Measurements from ENCODE around the gene TST. TPM values are rescaled to one million over a fixed set of nuclear protein-coding genes. Genes with fewer than 3 reads are reported as not detected.

TST gene
- total and polyA plus RNA-seq, 2 donors (not counting 1 experiment from before 2014, with no cell fraction given), result 1.4 to 5.9 TPM

DNA sequence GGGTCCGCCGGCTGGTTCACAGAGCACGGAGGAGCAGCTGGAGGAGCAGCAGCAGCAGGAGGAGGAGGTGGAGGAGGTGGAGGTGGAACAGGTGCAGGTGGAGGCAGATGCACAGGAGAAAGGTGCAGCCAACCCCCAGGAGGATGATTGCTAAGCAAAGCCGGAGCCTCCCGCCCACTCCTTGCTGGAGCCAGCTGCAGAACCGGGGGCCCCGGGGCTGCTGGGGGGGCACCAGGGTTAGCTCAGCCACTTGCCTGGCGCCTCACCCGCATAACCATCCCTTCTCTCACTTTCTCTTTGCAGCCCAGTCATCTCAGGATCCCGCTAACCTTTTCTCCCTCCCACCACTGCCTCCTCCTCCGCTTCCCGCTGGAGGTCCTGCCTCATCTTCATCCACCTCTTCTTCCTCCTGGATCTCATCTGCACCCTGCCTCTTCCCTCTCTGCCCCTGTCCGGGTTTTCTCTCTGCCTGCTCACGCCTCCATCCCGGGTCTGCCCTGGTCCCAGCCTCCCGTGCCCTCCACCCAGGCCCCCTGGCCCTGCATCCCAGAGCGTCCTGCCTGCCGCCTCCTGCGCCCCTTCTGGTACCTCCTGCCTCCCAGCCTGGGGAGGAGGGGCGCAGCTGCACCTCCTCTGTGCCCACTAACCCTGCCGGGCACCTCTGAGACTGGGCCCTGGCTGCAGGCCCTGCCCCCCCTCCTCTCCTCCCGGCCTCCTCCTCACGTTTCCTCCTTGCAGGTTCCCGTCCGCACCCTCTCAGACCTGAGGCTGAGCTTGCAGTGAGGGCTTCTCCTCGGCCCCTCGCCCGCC is 41.8 kb upstream of the TST start:
- CTCF ChIA-PET, result no interaction called here
- POLR2A ChIA-PET, result interaction anchor here (0.7 kb wide), 1 partner anchor 100 kb away, joined by 3 read pairs; no protein-coding TSS in a partner anchor

DNA sequence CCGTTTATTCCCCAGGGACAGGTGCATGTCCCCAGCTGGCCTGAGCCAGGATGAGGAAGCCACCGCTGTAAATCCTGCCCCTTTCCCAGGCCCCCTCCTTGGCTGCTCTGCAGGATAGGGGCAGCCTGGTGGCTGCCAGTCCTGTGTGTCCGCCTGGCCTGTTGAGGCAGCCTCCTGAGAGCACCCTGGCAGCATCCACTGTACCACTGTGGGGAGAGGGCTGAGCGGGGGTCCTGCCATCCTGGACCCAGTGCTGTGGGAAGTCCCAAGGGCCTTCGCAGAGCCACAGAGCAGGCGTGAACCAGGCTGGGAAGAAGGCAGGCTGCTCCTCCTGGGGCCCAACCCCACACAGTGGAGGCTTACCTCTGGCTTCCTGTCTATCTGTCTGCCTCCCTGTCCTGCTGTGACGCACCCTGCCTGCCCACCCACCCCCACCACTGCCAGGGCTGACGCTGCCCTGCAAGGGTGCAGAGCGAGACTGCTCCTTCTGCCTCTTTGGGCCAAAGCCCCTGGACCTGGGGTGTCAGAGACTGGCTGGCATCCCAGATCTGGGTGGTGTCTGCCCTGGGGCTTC is 40.7 kb upstream of the TST start:
- Histone ChIP-seq H3K4me2 (replicated peaks; ENCODE audit: low read depth, low read length, poor library complexity, severe bottlenecking) (no peak overlapping the region), H3K4me3 (ENCODE audit: control extremely low read depth in 1 of 5, extremely low read depth in 1 of 5, insufficient read depth in 1 of 5, low read depth in 2 of 5, low read length in 4 of 5) (no peak overlapping the region), H3K79me2 (ENCODE audit: control insufficient read depth, insufficient read depth, low read length) (no peaks in the 10 kb centered on the region), H4K20me1 (ENCODE audit: control insufficient read depth, insufficient read depth, low read length, poor library complexity, severe bottlenecking) (no peaks in the 10 kb centered on the region), H3K36me3 (replicated peaks in 1 of 2; ENCODE audit: control extremely low read depth in 1 of 2, control insufficient read depth in 1 of 2, extremely low read depth in 1 of 2, insufficient read depth in 2 of 2, low read length in 1 of 2) (peaks cover 0 to 33% of the 10 kb centered on the region in 2 experiments), H3K27ac (ENCODE audit: low read length in 2 of 2) (no peak overlapping the region), H3K9ac (ENCODE audit: low read length) (no peak overlapping the region), H3K27me3 (replicated peaks in 1 of 4; ENCODE audit: control extremely low read depth in 1 of 4, control insufficient read depth in 3 of 4, insufficient read depth in 4 of 4, low read length in 3 of 4) (no peaks in the 10 kb centered on the region), H2AFZ (ENCODE audit: insufficient read depth, low read depth, low read length, poor library complexity, severe bottlenecking) (no peak overlapping the region), H3K4me1 (ENCODE audit: control insufficient read depth in 2 of 2, insufficient read depth in 2 of 2, low read length in 2 of 2) (no peaks in the 10 kb centered on the region), H3K9me3 (ENCODE audit: control extremely low read depth in 1 of 3, control insufficient read depth in 2 of 3, insufficient read depth in 1 of 3, low read length in 2 of 3) (no peaks in the 10 kb centered on the region)
- intact Hi-C loops (cut with micrococcal nuclease), result no loop called here
- Mint-ChIP-seq H3K9me3 (ENCODE audit: insufficient read depth) (no peaks in the 10 kb centered on the region), H3K27me3 (no peaks in the 10 kb centered on the region), H3K4me1 (no peaks in the 10 kb centered on the region), H3K27ac (no peak overlapping the region), H3K4me3 (no peak overlapping the region)
- WGBS (ENCODE audit: insufficient coverage), result 83% methylated on average over 9 of the region's 9 CpGs
- ATAC-seq (ENCODE audit: low read depth), result no peak
- ChIA-PET POLR2A (no interaction called here), CTCF (no interaction called here)
- no peak for DNase-seq
- TF ChIP-seq, protein P1, sequence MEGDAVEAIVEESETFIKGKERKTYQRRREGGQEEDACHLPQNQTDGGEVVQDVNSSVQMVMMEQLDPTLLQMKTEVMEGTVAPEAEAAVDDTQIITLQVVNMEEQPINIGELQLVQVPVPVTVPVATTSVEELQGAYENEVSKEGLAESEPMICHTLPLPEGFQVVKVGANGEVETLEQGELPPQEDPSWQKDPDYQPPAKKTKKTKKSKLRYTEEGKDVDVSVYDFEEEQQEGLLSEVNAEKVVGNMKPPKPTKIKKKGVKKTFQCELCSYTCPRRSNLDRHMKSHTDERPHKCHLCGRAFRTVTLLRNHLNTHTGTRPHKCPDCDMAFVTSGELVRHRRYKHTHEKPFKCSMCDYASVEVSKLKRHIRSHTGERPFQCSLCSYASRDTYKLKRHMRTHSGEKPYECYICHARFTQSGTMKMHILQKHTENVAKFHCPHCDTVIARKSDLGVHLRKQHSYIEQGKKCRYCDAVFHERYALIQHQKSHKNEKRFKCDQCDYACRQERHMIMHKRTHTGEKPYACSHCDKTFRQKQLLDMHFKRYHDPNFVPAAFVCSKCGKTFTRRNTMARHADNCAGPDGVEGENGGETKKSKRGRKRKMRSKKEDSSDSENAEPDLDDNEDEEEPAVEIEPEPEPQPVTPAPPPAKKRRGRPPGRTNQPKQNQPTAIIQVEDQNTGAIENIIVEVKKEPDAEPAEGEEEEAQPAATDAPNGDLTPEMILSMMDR (IDR thresholded peaks at IDR 0.05), result no peak
- TF ChIP-seq EZH2 (IDR thresholded peaks at IDR 0.05; ENCODE audit: borderline replicate concordance, insufficient read depth, low read depth, low read length, poor library complexity, severe bottlenecking), result no peak

More for the DNA sequence above, 41.8 kb upstream of the TST start:
- Mint-ChIP-seq H3K4me3 (no peak overlapping the region), H3K9me3 (ENCODE audit: insufficient read depth) (no peaks in the 10 kb centered on the region), H3K27me3 (no peaks in the 10 kb centered on the region), H3K27ac (no peak overlapping the region), H3K4me1 (no peaks in the 10 kb centered on the region)
- no peak overlapping the region for H3K9ac ChIP-seq (ENCODE audit: low read length)
- no peak overlapping the region for H3K27ac ChIP-seq (ENCODE audit: low read length in 2 of 2)
- H3K27me3 ChIP-seq (replicated peaks in 1 of 4; ENCODE audit: control extremely low read depth in 1 of 4, control insufficient read depth in 3 of 4, insufficient read depth in 4 of 4, low read length in 3 of 4), result no peaks in the 10 kb centered on the region
- H3K4me2 ChIP-seq (replicated peaks; ENCODE audit: low read depth, low read length, poor library complexity, severe bottlenecking), result no peak overlapping the region
- no peak overlapping the region for H2AFZ ChIP-seq (ENCODE audit: insufficient read depth, low read depth, low read length, poor library complexity, severe bottlenecking)
- no peaks in the 10 kb centered on the region for H3K4me1 ChIP-seq (ENCODE audit: control insufficient read depth in 2 of 2, insufficient read depth in 2 of 2, low read length in 2 of 2)
- DNase-seq (no peak), ATAC-seq (ENCODE audit: low read depth) (no peak)
- H3K79me2 ChIP-seq (ENCODE audit: control insufficient read depth, insufficient read depth, low read length), result no peaks in the 10 kb centered on the region
- 82% methylated on average over 19 of the region's 28 CpGs for WGBS (ENCODE audit: insufficient coverage)
- TF ChIP-seq, protein P1 (IDR thresholded peaks at IDR 0.05), result no peak
- TF ChIP-seq EZH2 (IDR thresholded peaks at IDR 0.05; ENCODE audit: borderline replicate concordance, insufficient read depth, low read depth, low read length, poor library complexity, severe bottlenecking), result no peak
- H3K36me3 ChIP-seq (replicated peaks in 1 of 2; ENCODE audit: control extremely low read depth in 1 of 2, control insufficient read depth in 1 of 2, extremely low read depth in 1 of 2, insufficient read depth in 2 of 2, low read length in 1 of 2), result peaks cover 0 to 33% of the 10 kb centered on the region in 2 experiments
- H3K4me3 ChIP-seq (ENCODE audit: control extremely low read depth in 1 of 5, extremely low read depth in 1 of 5, insufficient read depth in 1 of 5, low read depth in 2 of 5, low read length in 4 of 5), result no peak overlapping the region
- intact Hi-C loops (cut with micrococcal nuclease), result no loop called here
- H4K20me1 ChIP-seq (ENCODE audit: control insufficient read depth, insufficient read depth, low read length, poor library complexity, severe bottlenecking), result no peaks in the 10 kb centered on the region
- no peaks in the 10 kb centered on the region for H3K9me3 ChIP-seq (ENCODE audit: control extremely low read depth in 1 of 3, control insufficient read depth in 2 of 3, insufficient read depth in 1 of 3, low read length in 2 of 3)
